HL-60 (cell line): ENCODE measurements around the gene SIGLECL1.

Experiments used
- CTCF ChIP-seq: IDR thresholded peaks from one replicate; pipeline ENCODE4 v1.5.1; 2011; ENCODE audit warnings: low read length, control low read depth, inconsistent platforms; ENCODE audit not compliant: insufficient read depth
- POLR2AphosphoS5 ChIP-seq: IDR thresholded peaks from 2 replicates; pipeline ENCODE4 v1.6.1; 2012; ENCODE audit warnings: low read depth

GRCh38 chr19:51316688-51317087, 65.8 kb downstream of the SIGLECL1 start:
- TF ChIP-seq CTCF = no peak
- TF ChIP-seq POLR2AphosphoS5 = no peak
